Testis (tissue), 3 donors: ENCODE measurements around the gene SYF2. TPM values are rescaled to one million over a fixed set of nuclear protein-coding genes. Genes with fewer than 3 reads are reported as not detected.

Experiments
- DNase-seq: peaks from one replicate; pipeline ENCODE4 v3.0.0-alpha.2; 2019
- H3K27ac ChIP-seq, 2 donors: fragments of 200-600 bp; sonication (generic); one replicate each; pipeline ENCODE4 v1.5.1; 2019
- H3K27me3 ChIP-seq: fragments of 200-600 bp; sonication (generic); one replicate; pipeline ENCODE4 v1.5.1; 2019
- H3K36me3 ChIP-seq: fragments of 200-600 bp; sonication (generic); one replicate; pipeline ENCODE4 v1.5.1; 2017; ENCODE audit warnings: low read depth; ENCODE audit errors: missing control alignments
- H3K4me1 ChIP-seq: fragments of 200-600 bp; sonication (generic); one replicate; pipeline ENCODE4 v1.5.1; 2019
- H3K4me3 ChIP-seq, 2 donors: fragments of 200-600 bp; sonication (generic); one replicate each; pipeline ENCODE4 v1.5.1; 2017 to 2019
- H3K9me3 ChIP-seq: fragments of 200-600 bp; sonication (generic); one replicate; pipeline ENCODE4 v1.5.1; 2017
- POLR2A ChIP-seq: fragments of 450-650 bp; IDR thresholded peaks from one replicate; pipeline ENCODE4 v1.6.1; 2017; ENCODE audit warnings: antibody characterized with exemption, mild to moderate bottlenecking, moderate library complexity
- WGBS, 2 donors: methylation state at CpG; one replicate each; pipeline ENCODE4 v1.1.5; 2018; 5-methylcytosine and 5-hydroxymethylcytosine counted together
- intact Hi-C: fragments of 100-400 bp; cut with DNase I; formaldehyde crosslinking; loops from one replicate; pipeline ENCODE4 v1.15.1; 2023; ENCODE audit warnings: low total_unique reads
- polyA plus RNA-seq: library from polyadenylated mRNA; stranded (reverse); fragments of 350-450 nt; fragmentation: Illumina TruSeq; extraction: RNeasy Lipid Tissue Mini Kit (QIAGEN cat#74804); gene quantifications from one replicate; pipeline ENCODE4 v1.2.3, GENCODE V29; 2014; ENCODE audit warnings: low read depth, low replicate concordance; ENCODE audit not compliant: insufficient read depth
- total RNA-seq, 2 donors: library from RNA; depleted of rRNA; stranded (reverse); fragments of >200 nt; gene quantifications; one replicate each; pipeline ENCODE4 v1.2.3, GENCODE V29; 2016
- TF ChIP-seq, protein P1 (sequence below), 3 experiments: fragments of 450-650 bp in 2 of 3; fragments of 200-600 bp in 1 of 3; sonication (generic) in 1 of 3; IDR thresholded peaks; one replicate each; pipeline ENCODE4 v1.5.1; 2016 to 2019; ENCODE audit warnings: antibody characterized with exemption in 3 of 3, mild to moderate bottlenecking in 2 of 3, moderate library complexity in 1 of 3

SYF2 gene
- total and polyA plus RNA-seq, 3 donors from 2014 or later: 33.9 to 40.7 (median 38.2) TPM

GRCh38 chr1:25246600-25247023 lies 14.3 kb upstream of the SYF2 start:
- H3K36me3 ChIP-seq: no peaks in the 10 kb centered on the region

DNA sequence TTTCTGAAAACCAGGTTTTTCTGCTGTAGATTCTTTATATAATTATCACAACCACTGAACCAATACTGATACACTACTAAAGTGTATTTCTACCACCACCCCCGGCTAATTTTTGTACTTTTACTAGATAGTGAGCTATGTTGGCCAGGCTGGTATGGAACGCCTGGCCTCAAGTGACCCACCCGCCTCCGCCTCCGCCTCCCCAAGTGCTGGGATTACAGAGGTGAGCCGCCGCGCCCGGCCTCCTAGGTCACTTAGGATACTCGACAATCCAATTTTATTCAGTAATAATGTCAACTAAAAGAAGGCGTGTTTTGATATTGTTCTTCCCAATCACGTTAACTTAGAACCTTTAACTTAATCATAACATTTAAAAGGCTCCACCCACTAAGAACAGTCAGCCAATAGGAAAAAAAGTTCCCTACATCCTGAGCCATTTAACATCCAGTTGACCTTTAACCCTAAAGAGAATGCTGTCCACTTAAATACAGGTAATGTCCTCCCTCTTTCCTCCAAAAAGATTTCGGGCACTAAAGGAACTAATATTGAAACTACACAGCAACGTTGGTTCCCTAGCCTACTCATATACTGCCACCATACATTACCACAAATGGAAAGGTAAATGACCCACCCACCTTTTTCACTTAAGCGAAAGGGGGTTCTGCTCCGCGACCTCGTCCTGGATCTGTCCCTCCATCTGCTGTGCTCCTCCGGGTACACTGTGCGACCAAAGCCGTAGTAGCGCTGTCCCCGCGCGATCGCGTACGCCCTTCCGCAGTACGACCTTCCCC lies 13.7 kb upstream of the SYF2 start:
- peak overlapping the region; percentile 98 to 100 for H3K27ac ChIP-seq
- peaks cover 8% of the 10 kb centered on the region for H3K4me1 ChIP-seq
- no peak for DNase-seq
- WGBS, 2 donors: 17 to 20% methylated on average over 20 to 30 of the region's 30 CpGs
- H3K4me3 ChIP-seq: peak overlapping the region; percentile 89 to 92
- no peaks in the 10 kb centered on the region for H3K27me3 ChIP-seq
- H3K9me3 ChIP-seq: no peaks in the 10 kb centered on the region
- no peaks in the 10 kb centered on the region for H3K36me3 ChIP-seq
- intact Hi-C loops: no loop called here
- TF ChIP-seq, protein P1, sequence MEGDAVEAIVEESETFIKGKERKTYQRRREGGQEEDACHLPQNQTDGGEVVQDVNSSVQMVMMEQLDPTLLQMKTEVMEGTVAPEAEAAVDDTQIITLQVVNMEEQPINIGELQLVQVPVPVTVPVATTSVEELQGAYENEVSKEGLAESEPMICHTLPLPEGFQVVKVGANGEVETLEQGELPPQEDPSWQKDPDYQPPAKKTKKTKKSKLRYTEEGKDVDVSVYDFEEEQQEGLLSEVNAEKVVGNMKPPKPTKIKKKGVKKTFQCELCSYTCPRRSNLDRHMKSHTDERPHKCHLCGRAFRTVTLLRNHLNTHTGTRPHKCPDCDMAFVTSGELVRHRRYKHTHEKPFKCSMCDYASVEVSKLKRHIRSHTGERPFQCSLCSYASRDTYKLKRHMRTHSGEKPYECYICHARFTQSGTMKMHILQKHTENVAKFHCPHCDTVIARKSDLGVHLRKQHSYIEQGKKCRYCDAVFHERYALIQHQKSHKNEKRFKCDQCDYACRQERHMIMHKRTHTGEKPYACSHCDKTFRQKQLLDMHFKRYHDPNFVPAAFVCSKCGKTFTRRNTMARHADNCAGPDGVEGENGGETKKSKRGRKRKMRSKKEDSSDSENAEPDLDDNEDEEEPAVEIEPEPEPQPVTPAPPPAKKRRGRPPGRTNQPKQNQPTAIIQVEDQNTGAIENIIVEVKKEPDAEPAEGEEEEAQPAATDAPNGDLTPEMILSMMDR (IDR thresholded peaks at IDR 0.05): no peak
- TF ChIP-seq POLR2A: no peak

More at GRCh38 chr1:25246600-25247023, 14.3 kb upstream of the SYF2 start:
- TF ChIP-seq POLR2A: no peak
- TF ChIP-seq, protein P1 (IDR thresholded peaks at IDR 0.05): no peak
- 0% methylated on average over 44 to 51 of the region's 53 CpGs for WGBS, 2 donors
- H3K4me3 ChIP-seq: peak overlapping the region; percentile 89 to 92
- peak; percentile 38 for DNase-seq
- no peaks in the 10 kb centered on the region for H3K27me3 ChIP-seq
- intact Hi-C loops: no loop called here
- peaks cover 8% of the 10 kb centered on the region for H3K4me1 ChIP-seq
- no peaks in the 10 kb centered on the region for H3K9me3 ChIP-seq
- peak overlapping the region; percentile 98 to 100 for H3K27ac ChIP-seq

DNA sequence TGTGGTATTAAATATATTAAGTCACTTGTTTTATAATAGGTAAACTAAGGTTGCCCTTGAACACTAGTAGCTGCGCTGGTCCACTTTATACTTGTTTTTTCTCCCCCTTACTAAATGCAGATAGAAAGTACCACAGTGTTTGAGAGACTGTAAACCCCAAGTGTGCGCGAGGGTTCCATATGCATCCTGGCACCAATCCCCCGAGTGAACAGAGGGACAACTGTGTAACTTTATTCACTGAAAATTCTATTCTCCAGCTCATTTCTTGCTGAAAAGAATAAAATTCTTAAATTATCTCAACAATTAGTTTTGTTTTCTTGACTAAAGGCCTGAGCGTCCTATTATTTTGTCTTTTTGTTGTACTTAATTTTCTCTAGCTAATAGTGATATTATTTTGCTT lies 13.1 kb upstream of the SYF2 start:
- 69 to 77% methylated on average over 5 of the region's 5 CpGs for WGBS, 2 donors
- H3K27ac ChIP-seq: no peak overlapping the region
- no peaks in the 10 kb centered on the region for H3K27me3 ChIP-seq
- no peaks in the 10 kb centered on the region for H3K36me3 ChIP-seq
- peaks cover 13% of the 10 kb centered on the region for H3K4me1 ChIP-seq
- H3K9me3 ChIP-seq: no peaks in the 10 kb centered on the region
- H3K4me3 ChIP-seq: peak overlapping the region in 1 of 2 donors; percentile 92
- intact Hi-C loops: no loop called here
- TF ChIP-seq, protein P1 (IDR thresholded peaks at IDR 0.05): no peak
- no peak for TF ChIP-seq POLR2A
- no peak for DNase-seq

DNA sequence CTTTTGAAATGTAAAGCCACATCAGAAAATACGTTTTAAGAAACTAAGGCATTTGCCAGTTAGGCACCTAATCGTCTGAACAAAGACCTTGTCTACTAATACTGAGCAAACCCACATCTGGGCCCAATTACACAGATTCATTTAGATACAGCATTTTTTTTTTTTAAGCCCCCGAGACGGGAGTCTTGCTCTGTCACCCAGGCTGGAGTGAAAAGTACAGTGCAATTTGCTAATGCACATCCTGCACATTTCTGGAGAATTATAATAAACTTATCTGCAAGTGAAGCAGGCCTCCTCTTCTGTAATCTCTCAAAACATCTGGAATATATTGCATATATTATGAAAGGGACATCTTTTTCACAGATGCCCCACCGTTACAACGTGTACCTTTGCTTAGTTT lies 11.6 kb upstream of the SYF2 start:
- intact Hi-C loops: no loop called here
- no peaks in the 10 kb centered on the region for H3K9me3 ChIP-seq
- H3K4me3 ChIP-seq: no peak overlapping the region
- H3K36me3 ChIP-seq: no peaks in the 10 kb centered on the region
- no peaks in the 10 kb centered on the region for H3K27me3 ChIP-seq
- H3K27ac ChIP-seq: no peak overlapping the region
- DNase-seq: no peak
- TF ChIP-seq POLR2A: no peak
- TF ChIP-seq, protein P1 (IDR thresholded peaks at IDR 0.05): no peak
- 69 to 73% methylated on average over 6 of the region's 6 CpGs for WGBS, 2 donors
- peaks cover 15% of the 10 kb centered on the region for H3K4me1 ChIP-seq
